Endothelial cell of umbilical vein (primary cell): ENCODE measurements around the gene FAM180B. TPM values are rescaled to one million over a fixed set of nuclear protein-coding genes. Genes with fewer than 3 reads are reported as not detected.

Experiments
- BruUV-seq: library from RNA; stranded (reverse); fragments of 400-500 nt; replicated peaks from 2 replicates; lab custom pipeline; 2021; lab: Mats Ljungman, UMichigan
- CTCF ChIA-PET: fragments of 300-600, 350-600 bp; sonication (Branson Sonifier 250); formaldehyde crosslinking; loops from one replicate; lab custom pipeline; 2021; ENCODE audit warnings: antibody characterized with exemption, inconsistent platforms; lab: Charles Lee
- POLR2A ChIA-PET: fragments of 300-600, 350-600 bp; sonication (Branson Sonifier 250); formaldehyde crosslinking; loops from one replicate; lab custom pipeline; 2021; ENCODE audit warnings: antibody characterized with exemption, inconsistent platforms; lab: Charles Lee
- DNase-seq: peaks from one replicate; pipeline ENCODE4 v3.0.0-alpha.2; 2011; ENCODE audit warnings: low read depth, low spot score
- FAIRE-seq: peaks from 2 replicates; lab custom pipeline; 2011; peaks lifted over from hg19 to GRCh38; lab: Jason Lieb, UNC
- H2AFZ ChIP-seq: 2 replicates; pipeline ENCODE4 v1.6.0; 2012; ENCODE audit warnings: low read depth, low read length, control low read depth, inconsistent platforms
- H3K27ac ChIP-seq: 2 replicates; pipeline ENCODE4 v1.5.1; 2011; ENCODE audit warnings: low read depth, mild to moderate bottlenecking, control low read depth, low read length, moderate library complexity; ENCODE audit not compliant: insufficient read depth
- H3K27me3 ChIP-seq, 2 experiments: 2 replicates each; pipeline versions ENCODE4 v1.6.0 to v1.6.1; 2011; ENCODE audit warnings: low read length in 2 of 2, mixed read lengths in 1 of 2; ENCODE audit not compliant: control insufficient read depth in 2 of 2, insufficient read depth in 2 of 2
- H3K36me3 ChIP-seq, 2 experiments: 2 replicates in 1 of 2; 3 replicates in 1 of 2; pipeline ENCODE4 v1.5.1; 2011; ENCODE audit warnings: low read length in 2 of 2, mild to moderate bottlenecking in 1 of 2, moderate library complexity in 1 of 2; ENCODE audit not compliant: control insufficient read depth in 2 of 2, insufficient read depth in 2 of 2; ENCODE audit errors: extremely low read depth in 1 of 2
- H3K4me1 ChIP-seq: 3 replicates; pipeline ENCODE4 v1.5.1; 2011; ENCODE audit warnings: mild to moderate bottlenecking, low read length; ENCODE audit not compliant: control insufficient read depth, insufficient read depth; ENCODE audit errors: extremely low read depth
- H3K4me2 ChIP-seq: 2 replicates; pipeline ENCODE4 v1.6.1; 2011; ENCODE audit warnings: low read length, control low read depth, mixed read lengths; ENCODE audit not compliant: insufficient read depth
- H3K4me3 ChIP-seq, 3 experiments: fragments of 200-600 bp in 1 of 3; sonication (generic), shearing (Covaris generic) in 1 of 3; replicated peaks in 1 of 3; 2 replicates each; pipeline ENCODE4 v1.5.1; 2011 to 2016; ENCODE audit warnings: control low read depth in 3 of 3, low read length in 3 of 3, mild to moderate bottlenecking in 2 of 3, inconsistent platforms in 1 of 3, low read depth in 1 of 3, moderate library complexity in 1 of 3; ENCODE audit not compliant: insufficient read depth in 1 of 3
- H3K79me2 ChIP-seq: 2 replicates; pipeline ENCODE4 v1.6.0; 2012; ENCODE audit warnings: low read length, inconsistent platforms; ENCODE audit not compliant: control insufficient read depth, insufficient read depth
- H3K9ac ChIP-seq: replicated peaks from 2 replicates; pipeline ENCODE3; 2011; ENCODE audit warnings: low read length, control low read depth; ENCODE audit not compliant: insufficient read depth; ENCODE audit errors: extremely low read depth
- H3K9me1 ChIP-seq: replicated peaks from 3 replicates; pipeline ENCODE4 v1.6.0; 2011; ENCODE audit warnings: mild to moderate bottlenecking, low read length; ENCODE audit not compliant: control insufficient read depth, insufficient read depth; ENCODE audit errors: extremely low read depth
- H3K9me3 ChIP-seq: replicated peaks from 2 replicates; pipeline ENCODE4 v1.5.1; 2012; ENCODE audit warnings: low read length, inconsistent platforms; ENCODE audit not compliant: control insufficient read depth, insufficient read depth
- H4K20me1 ChIP-seq: replicated peaks from 2 replicates; pipeline ENCODE3; 2011; ENCODE audit warnings: mild to moderate bottlenecking, low read length; ENCODE audit not compliant: control insufficient read depth, insufficient read depth; ENCODE audit errors: extremely low read depth
- CTCF ChIP-seq, 2 donors: IDR thresholded peaks; 1 replicate in 1 of 2; 2 replicates in 1 of 2; pipeline ENCODE4 v1.5.1; 2011; ENCODE audit warnings: low read length in 2 of 2, mild to moderate bottlenecking in 2 of 2, moderate library complexity in 2 of 2, control low read depth in 1 of 2, inconsistent platforms in 1 of 2, low read depth in 1 of 2; ENCODE audit not compliant: insufficient read depth in 1 of 2; ENCODE audit errors: extremely low read depth in 1 of 2
- EZH2 ChIP-seq: IDR thresholded peaks from 2 replicates; pipeline ENCODE4 v1.6.1; 2012; ENCODE audit warnings: borderline replicate concordance, low read depth, mild to moderate bottlenecking, moderate library complexity, low read length, inconsistent platforms; ENCODE audit not compliant: severe bottlenecking
- FOS ChIP-seq: IDR thresholded peaks from 2 replicates; pipeline ENCODE4 v1.6.1; 2011; ENCODE audit warnings: mild to moderate bottlenecking, low read length, moderate library complexity, borderline replicate concordance; ENCODE audit not compliant: insufficient read depth
- GATA2 ChIP-seq: IDR thresholded peaks from 2 replicates; pipeline ENCODE4 v1.7.0; 2011; ENCODE audit warnings: low read depth, mild to moderate bottlenecking, moderate library complexity, mixed read lengths, low read length; ENCODE audit not compliant: insufficient read length, insufficient read depth
- JUN ChIP-seq: IDR thresholded peaks from 2 replicates; pipeline ENCODE4 v1.6.1; 2011; ENCODE audit warnings: borderline replicate concordance, low read depth; ENCODE audit not compliant: insufficient read length, insufficient read depth
- MAX ChIP-seq: IDR thresholded peaks from 2 replicates; pipeline ENCODE4 v1.6.1; 2011; ENCODE audit not compliant: insufficient read depth, insufficient read length
- MYC ChIP-seq: IDR thresholded peaks from one replicate; pipeline ENCODE4 v1.6.1; 2011; ENCODE audit warnings: mild to moderate bottlenecking, low read depth, low read length
- POLR2A ChIP-seq: IDR thresholded peaks from 2 replicates; pipeline ENCODE4 v1.6.1; 2012; ENCODE audit warnings: low read depth, mild to moderate bottlenecking, control low read depth, low read length
- dilution Hi-C: fragments of 300-500 bp; cut with MboI; formaldehyde crosslinking; loops from one replicate; pipeline ENCODE4 v1.15.0; 2019; ENCODE audit warnings: low sequenced_read_pairs; ENCODE audit not compliant: extremely low pct_ligation_motif_present
- intact Hi-C: fragments of 100-400 bp; cut with micrococcal nuclease; formaldehyde crosslinking; loops from one replicate; pipeline ENCODE4 v1.10.0; 2022
- polyA plus RNA-seq, 4 experiments: library from polyadenylated mRNA; depleted of rRNA in 3 of 4; stranded (reverse) in 3 of 4; unstranded in 1 of 4; fragments of >200 nt; gene quantifications; 2 replicates each; pipeline versions ENCODE4 v1.2.1 to v1.2.3, GENCODE V29; 2011 to 2012; ENCODE audit warnings: missing spikeins in 1 of 4
- total RNA-seq: library from RNA; stranded (reverse); gene quantifications from 2 replicates; pipeline ENCODE4 v1.2.3, GENCODE V29; 2021

FAM180B gene
- total and polyA plus RNA-seq, 2 donors (not counting 3 experiments of a cell fraction or from before 2014, with no cell fraction given), result not detected

- no peak overlapping the region for H3K4me3 ChIP-seq
- intact Hi-C loops (no loop called here), dilution Hi-C loops (no loop called here)
- no peaks in the 10 kb centered on the region for H3K9me1 ChIP-seq
- H3K4me1 ChIP-seq, result peaks cover 10% of the 10 kb centered on the region
- H2AFZ ChIP-seq, result no peak overlapping the region
- no peaks in the 10 kb centered on the region for H4K20me1 ChIP-seq
- H3K9me3 ChIP-seq, result no peaks in the 10 kb centered on the region
- no peak overlapping the region for H3K4me2 ChIP-seq
- H3K9ac ChIP-seq, result no peak overlapping the region
- ChIA-PET CTCF (interaction anchor here (1.2 to 1.3 kb wide), 2 partner anchors 25 to 179 kb away, joined by 4 to 5 read pairs; no protein-coding TSS in a partner anchor), POLR2A (interaction anchor here (0.5 kb wide), 1 partner anchor 125 kb away, joined by 4 read pairs; no protein-coding TSS in a partner anchor)
- H3K79me2 ChIP-seq, result no peaks in the 10 kb centered on the region
- TF ChIP-seq FOS (no peak), POLR2A (no peak), MYC (no peak), MAX (no peak), CTCF (IDR thresholded peaks at IDR 0.05; ENCODE audit: extremely low read depth in 1 of 2, insufficient read depth in 1 of 2, low read depth in 1 of 2, low read length in 2 of 2) (no peak), GATA2 (no peak), EZH2 (no peak), JUN (no peak)
- DNase-seq, result peak; percentile 66
- H3K36me3 ChIP-seq, result no peaks in the 10 kb centered on the region
- peaks cover 32 to 40% of the 10 kb centered on the region in 2 experiments for H3K27me3 ChIP-seq
- no TSS peak for BruUV-seq
- FAIRE-seq, result peak; percentile 71
- H3K27ac ChIP-seq, result no peak overlapping the region
Observed at GRCh38 chr11:47591764-47592163, 5.3 kb downstream of the FAM180B start.
